RWPE1 (cell line): ENCODE measurements around the gene LRRC10.

ENCODE experiments used
- CTCF ChIA-PET: fragments of 350-600 bp; sonication (Branson Sonifier 250); formaldehyde crosslinking; extraction: SDS; loops from one replicate; lab custom pipeline; 2021; lab: Yijun Ruan, JAX
- POLR2A ChIA-PET: fragments of 400-600 bp; formaldehyde crosslinking; extraction: SDS; loops from one replicate; lab custom pipeline; 2020; ENCODE audit warnings: antibody characterized with exemption; ENCODE audit not compliant: low non-redundant PET; lab: Yijun Ruan, JAX
- DNase-seq: peaks from one replicate; pipeline ENCODE4 v3.0.0; 2012; ENCODE audit warnings: low spot score
- H3K27ac ChIP-seq: fragments of 450-650 bp; 2 replicates; pipeline ENCODE4 v1.5.1; 2017
- TF ChIP-seq, protein P1 (sequence below): fragments of 450-650 bp; conservative IDR thresholded peaks from 2 replicates; pipeline ENCODE4 v1.5.1; 2017; ENCODE audit warnings: low read depth, mild to moderate bottlenecking

Gene LRRC10

DNA sequence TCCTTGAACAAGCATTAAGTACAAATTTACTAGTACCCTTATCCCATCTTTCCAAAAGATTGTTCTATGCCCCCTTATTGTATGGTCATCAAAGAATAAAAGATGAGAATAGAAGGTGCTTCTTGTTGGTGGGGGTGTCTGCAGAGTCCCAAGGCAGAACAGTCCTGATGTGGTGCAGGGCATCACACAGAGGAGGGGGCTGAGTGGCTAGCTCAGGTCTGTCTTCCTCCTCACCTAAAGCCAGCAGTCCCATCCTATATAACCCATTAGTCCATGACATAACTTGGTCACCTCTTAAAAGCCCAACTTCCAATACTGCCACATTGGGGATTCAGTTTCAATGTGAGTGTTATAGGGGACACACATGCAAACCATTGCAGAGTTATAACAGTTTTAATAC, 9.9 kb downstream of the LRRC10 start:
- POLR2A ChIA-PET = no interaction called here
- CTCF ChIA-PET = interaction anchor here (0.6 to 1.2 kb wide), 4 partner anchors 9 to 1127 kb away, joined by 3 to 5 read pairs (median 4); no protein-coding TSS in a partner anchor
- no peak for DNase-seq
- TF ChIP-seq, protein P1, sequence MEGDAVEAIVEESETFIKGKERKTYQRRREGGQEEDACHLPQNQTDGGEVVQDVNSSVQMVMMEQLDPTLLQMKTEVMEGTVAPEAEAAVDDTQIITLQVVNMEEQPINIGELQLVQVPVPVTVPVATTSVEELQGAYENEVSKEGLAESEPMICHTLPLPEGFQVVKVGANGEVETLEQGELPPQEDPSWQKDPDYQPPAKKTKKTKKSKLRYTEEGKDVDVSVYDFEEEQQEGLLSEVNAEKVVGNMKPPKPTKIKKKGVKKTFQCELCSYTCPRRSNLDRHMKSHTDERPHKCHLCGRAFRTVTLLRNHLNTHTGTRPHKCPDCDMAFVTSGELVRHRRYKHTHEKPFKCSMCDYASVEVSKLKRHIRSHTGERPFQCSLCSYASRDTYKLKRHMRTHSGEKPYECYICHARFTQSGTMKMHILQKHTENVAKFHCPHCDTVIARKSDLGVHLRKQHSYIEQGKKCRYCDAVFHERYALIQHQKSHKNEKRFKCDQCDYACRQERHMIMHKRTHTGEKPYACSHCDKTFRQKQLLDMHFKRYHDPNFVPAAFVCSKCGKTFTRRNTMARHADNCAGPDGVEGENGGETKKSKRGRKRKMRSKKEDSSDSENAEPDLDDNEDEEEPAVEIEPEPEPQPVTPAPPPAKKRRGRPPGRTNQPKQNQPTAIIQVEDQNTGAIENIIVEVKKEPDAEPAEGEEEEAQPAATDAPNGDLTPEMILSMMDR = no peak
- no peak overlapping the region for H3K27ac ChIP-seq

DNA sequence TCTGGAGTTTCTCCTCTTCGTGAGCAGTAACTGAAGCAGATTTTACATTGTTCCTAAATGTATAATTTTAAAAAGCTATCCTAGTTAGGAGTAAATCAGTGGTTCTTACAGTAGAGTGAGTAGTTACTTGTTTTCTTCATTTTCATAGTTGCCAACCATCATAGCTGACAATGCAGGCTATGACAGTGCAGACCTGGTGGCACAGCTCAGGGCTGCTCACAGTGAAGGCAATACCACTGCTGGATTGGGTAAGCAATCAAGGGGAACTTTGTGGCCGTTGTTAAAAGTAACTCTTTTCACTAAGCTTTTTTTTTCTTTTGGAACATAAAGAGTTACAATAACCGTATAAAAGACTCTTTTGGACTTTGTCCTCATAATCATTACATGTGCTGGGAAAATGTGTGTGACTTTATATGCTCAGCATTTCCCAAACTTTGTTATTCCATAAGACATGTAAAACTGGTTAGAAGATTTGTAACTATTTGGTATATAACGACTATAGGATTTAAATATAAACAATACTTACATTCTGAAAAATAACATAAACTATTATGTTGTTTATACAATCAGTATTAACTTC, 12.4 kb downstream of the LRRC10 start:
- ChIA-PET CTCF (no interaction called here), POLR2A (no interaction called here)
- TF ChIP-seq, protein P1 = no peak
- DNase-seq = no peak
- no peak overlapping the region for H3K27ac ChIP-seq

DNA sequence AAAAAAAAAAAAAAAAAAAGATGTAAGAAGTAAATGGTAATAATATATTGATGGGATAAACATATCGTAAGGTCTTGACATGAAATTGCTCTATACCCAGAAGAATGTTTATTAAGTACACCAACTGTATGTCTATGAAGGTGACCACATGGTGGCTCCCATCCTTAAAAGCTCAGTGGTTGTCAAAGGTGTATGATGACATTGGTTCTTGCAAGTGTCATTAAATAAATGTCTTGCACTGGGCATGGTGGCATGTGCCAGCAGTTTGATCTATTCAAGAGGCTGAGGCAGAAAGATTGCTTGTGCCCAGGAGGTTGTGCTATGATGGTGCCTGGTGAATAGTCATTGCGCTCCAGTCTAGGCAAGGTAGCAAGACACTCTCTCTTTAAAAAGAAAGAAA, 15.0 kb downstream of the LRRC10 start:
- no peak overlapping the region for H3K27ac ChIP-seq
- TF ChIP-seq, protein P1 = no peak
- ChIA-PET POLR2A (no interaction called here), CTCF (interaction anchor here (0.6 kb wide), 1 partner anchor 129 kb away, joined by 3 read pairs; no protein-coding TSS in a partner anchor)
- no peak for DNase-seq

DNA sequence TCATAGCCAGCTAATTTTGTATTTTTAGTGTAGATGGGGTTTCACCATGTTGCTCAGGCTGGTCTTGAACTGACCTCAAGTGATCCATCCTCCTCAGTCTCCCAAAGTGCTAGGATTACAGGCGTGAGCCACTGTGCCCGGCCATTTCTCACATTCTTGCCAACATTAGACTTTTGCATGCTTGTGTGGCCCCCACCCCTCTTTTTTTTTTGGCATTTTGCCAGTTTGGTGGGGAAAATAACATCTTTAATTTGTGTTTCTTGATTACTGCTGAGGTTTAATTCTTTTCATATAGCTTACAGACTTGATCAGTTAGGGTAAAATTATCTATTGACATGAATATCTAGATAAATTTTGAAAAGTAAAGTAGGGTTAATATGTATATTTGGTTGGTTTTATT, 21.6 kb downstream of the LRRC10 start:
- ChIA-PET CTCF (no interaction called here), POLR2A (no interaction called here)
- no peak for DNase-seq
- no peak overlapping the region for H3K27ac ChIP-seq
- TF ChIP-seq, protein P1 = no peak

DNA sequence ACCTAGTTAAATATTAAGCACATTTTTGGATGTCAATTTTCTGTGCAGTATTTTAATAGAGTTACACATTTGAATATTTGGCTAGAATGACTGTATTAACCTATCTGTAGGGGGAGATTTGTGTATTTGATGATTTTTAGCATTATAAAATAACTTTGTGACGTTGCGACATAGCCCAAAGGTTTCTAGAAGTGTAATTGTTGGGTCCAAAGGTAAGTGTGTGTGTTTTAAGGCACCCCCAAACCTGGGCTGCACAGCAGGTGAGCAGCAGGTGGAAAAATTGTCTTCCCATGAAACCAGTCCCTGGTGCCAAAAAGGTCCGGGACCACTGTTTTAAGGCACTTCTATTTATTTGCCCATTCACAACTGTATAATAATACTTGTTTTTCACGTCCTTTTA, 22.2 kb downstream of the LRRC10 start:
- no peak for DNase-seq
- TF ChIP-seq, protein P1 = no peak
- ChIA-PET POLR2A (no interaction called here), CTCF (no interaction called here)
- H3K27ac ChIP-seq = no peak overlapping the region

DNA sequence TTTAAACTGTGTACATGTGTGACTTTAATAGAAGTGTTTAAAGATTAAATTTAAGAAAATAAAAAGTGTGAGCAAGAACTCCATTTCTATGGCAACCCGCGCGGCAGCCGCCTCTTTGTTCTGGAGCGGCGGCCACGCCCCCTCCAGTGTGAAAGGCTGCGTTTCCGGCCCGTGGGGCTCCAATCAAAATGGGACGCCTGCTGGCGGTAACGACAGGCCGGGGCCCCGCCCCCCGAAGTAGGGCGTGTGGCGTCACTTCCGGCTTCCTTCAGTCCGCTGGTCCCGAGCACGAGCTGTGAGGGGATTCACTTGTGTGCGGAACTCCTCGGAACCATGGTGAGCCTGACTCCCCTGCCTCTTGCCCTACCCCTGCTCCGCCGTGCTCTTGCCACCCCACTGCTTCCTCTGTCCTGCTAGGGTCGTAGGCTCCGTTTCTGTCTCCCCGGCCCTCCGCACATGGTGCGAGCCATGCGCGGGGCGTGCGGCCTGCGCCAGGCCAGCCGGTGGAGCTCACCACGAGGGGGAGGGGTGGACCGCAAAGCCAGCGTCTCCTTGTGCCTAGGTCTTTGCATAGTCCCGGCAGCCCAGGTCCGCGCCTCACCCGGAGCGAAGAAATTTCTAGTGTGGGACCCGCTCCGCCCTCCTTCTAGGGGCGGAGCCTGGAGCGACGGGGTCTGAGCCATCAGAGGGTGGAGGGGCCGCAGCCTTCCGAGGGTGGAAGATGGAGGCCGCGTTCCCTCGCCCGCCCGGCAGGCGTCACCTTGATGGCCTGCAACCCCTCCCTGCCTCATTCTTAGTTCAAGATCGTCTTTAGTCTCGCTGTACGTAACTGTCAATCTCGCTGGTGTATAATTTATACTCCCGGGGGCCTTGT, 25.3 kb downstream of the LRRC10 start, which contains the start of gene CCT2:
CCT2 (plus strand) TSS at position 271 of the 874 bp plus-strand sequence; CDS start at position 334, 63 bp downstream.
- peak within 1 kb of the TSS; percentile 79 for H3K27ac ChIP-seq
- ChIA-PET POLR2A (interaction anchor here (0.6 kb wide), 1 partner anchor 114 kb away, joined by 3 read pairs; no protein-coding TSS in a partner anchor), CTCF (interaction anchor here (0.6 kb wide), 1 partner anchor 372 kb away, joined by 3 read pairs; no protein-coding TSS in a partner anchor)
- TF ChIP-seq, protein P1 = peak; percentile 42
- peak; percentile 95 for DNase-seq
